Activated T-helper 1 cell treated with anti-CD3 and anti-CD28 coated beads, Interleukin-2, amount 50 U/mL, for 16 hours (primary cell): ENCODE data around the gene BLVRA.

Experiments
- DNase-seq, 2 donors: peaks; one replicate each; pipeline ENCODE4 v3.0.0-alpha.2; 2020; ENCODE audit warnings: low read depth in 1 of 2, low spot score in 1 of 2

BLVRA gene

GRCh38 chr7:43855176-43855575 lies 96.7 kb downstream of the BLVRA start:
- DNase-seq: no peak

- no peak for DNase-seq
Measured at GRCh38 chr7:43856316-43856715, 97.8 kb downstream of the BLVRA start.
